Osteocyte (in vitro differentiated cells): ENCODE measurements around the gene MAP4K3. TPM values are rescaled to one million over a fixed set of nuclear protein-coding genes. Genes with fewer than 3 reads are reported as not detected.

Source experiments
- DNase-seq: peaks from one replicate; pipeline ENCODE4 v3.0.0; 2021; ENCODE audit warnings: mixed read lengths; ENCODE audit not compliant: unreplicated experiment; ENCODE audit errors: extremely low spot score
- H3K27ac Mint-ChIP-seq: one replicate; pipeline ENCODE4 v1.8.0; 2021; ENCODE audit warnings: mild to moderate bottlenecking, mixed read lengths; ENCODE audit not compliant: unreplicated experiment
- H3K27me3 Mint-ChIP-seq: one replicate; pipeline ENCODE4 v1.8.0; 2021; ENCODE audit warnings: mixed read lengths; ENCODE audit not compliant: unreplicated experiment
- H3K36me3 Mint-ChIP-seq: one replicate; pipeline ENCODE4 v1.8.0; 2021; ENCODE audit warnings: mixed read lengths; ENCODE audit not compliant: unreplicated experiment
- H3K4me1 Mint-ChIP-seq: one replicate; pipeline ENCODE4 v1.8.0; 2021; ENCODE audit warnings: mixed read lengths; ENCODE audit not compliant: unreplicated experiment
- H3K4me3 Mint-ChIP-seq: one replicate; pipeline ENCODE4 v1.8.0; 2021; ENCODE audit warnings: mild to moderate bottlenecking, moderate library complexity, mixed read lengths; ENCODE audit not compliant: unreplicated experiment
- H3K9me3 Mint-ChIP-seq: one replicate; pipeline ENCODE4 v1.8.0; 2021; ENCODE audit warnings: mixed read lengths; ENCODE audit not compliant: unreplicated experiment
- CTCF ChIP-seq: fragments of 200-600 bp; sonication (generic); IDR thresholded peaks from 2 replicates; pipeline ENCODE4 v1.5.0; 2021; ENCODE audit warnings: antibody characterized with exemption, mild to moderate bottlenecking, moderate library complexity
- total RNA-seq: library from RNA; stranded (reverse); gene quantifications from 2 replicates; pipeline ENCODE4 v1.2.1, GENCODE V29; 2021

MAP4K3 gene
- total RNA-seq, 1 donor from 2014 or later: 35.0 TPM

DNA sequence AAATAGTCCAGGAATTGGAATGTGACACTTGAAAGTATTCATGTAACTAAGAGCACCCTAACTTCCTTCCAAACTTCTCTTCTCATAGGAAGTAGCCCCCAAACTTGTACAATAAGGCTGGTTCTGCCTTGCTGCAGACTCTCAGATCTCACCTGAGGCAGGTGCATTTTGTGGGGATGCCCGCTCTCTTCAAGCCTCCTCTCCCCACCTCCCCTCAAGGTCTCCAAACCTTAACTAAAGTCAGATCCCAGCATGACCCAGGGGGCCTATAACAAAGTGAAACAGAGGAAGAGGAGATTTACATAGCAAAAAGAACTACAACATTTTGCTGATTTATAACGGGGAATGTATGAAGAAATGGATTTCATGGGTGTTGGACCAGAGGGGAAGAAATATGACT, 216.9 kb downstream of the MAP4K3 start:
- no peaks in the 10 kb centered on the region for H3K9me3 Mint-ChIP-seq
- peaks cover 2% of the 10 kb centered on the region for H3K36me3 Mint-ChIP-seq
- TF ChIP-seq CTCF: no peak
- H3K4me1 Mint-ChIP-seq: no peaks in the 10 kb centered on the region
- no peak for DNase-seq
- no peak overlapping the region for H3K4me3 Mint-ChIP-seq
- H3K27ac Mint-ChIP-seq: no peak overlapping the region
- no peaks in the 10 kb centered on the region for H3K27me3 Mint-ChIP-seq

- no peak for DNase-seq
- H3K36me3 Mint-ChIP-seq: no peaks in the 10 kb centered on the region
- no peak for TF ChIP-seq CTCF
- H3K27me3 Mint-ChIP-seq: no peaks in the 10 kb centered on the region
- no peak overlapping the region for H3K4me3 Mint-ChIP-seq
- no peak overlapping the region for H3K27ac Mint-ChIP-seq
- no peaks in the 10 kb centered on the region for H3K9me3 Mint-ChIP-seq
- H3K4me1 Mint-ChIP-seq: no peaks in the 10 kb centered on the region
These were observed 218.7 kb downstream of the MAP4K3 start for GRCh38 chr2:39218391-39218790.

DNA sequence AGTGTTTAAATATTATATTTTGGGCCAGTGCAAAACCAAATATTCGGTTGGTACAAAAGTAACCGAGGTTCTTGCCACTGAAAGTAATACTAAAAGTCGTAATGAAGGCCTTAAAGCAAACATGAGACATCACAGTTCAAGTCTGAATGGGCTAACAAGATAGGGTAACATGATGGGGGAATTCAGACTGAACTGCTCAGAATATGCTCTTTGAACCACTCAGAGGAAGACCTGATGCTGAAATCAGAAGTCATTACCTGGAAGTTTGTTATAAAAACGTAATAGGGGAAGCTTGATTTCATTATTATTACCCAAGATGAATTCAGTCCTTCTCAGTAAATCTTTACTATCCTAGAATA, 219.9 kb downstream of the MAP4K3 start:
- H3K27me3 Mint-ChIP-seq: no peaks in the 10 kb centered on the region
- no peak overlapping the region for H3K4me3 Mint-ChIP-seq
- no peak overlapping the region for H3K27ac Mint-ChIP-seq
- no peak for DNase-seq
- no peaks in the 10 kb centered on the region for H3K4me1 Mint-ChIP-seq
- no peak for TF ChIP-seq CTCF
- no peaks in the 10 kb centered on the region for H3K36me3 Mint-ChIP-seq
- H3K9me3 Mint-ChIP-seq: no peaks in the 10 kb centered on the region

GRCh38 chr2:39216346-39217191, 220.5 kb downstream of the MAP4K3 start:
- H3K9me3 Mint-ChIP-seq: no peaks in the 10 kb centered on the region
- H3K27me3 Mint-ChIP-seq: no peaks in the 10 kb centered on the region
- DNase-seq: no peak
- TF ChIP-seq CTCF: no peak
- H3K27ac Mint-ChIP-seq: no peak overlapping the region
- no peaks in the 10 kb centered on the region for H3K4me1 Mint-ChIP-seq
- H3K4me3 Mint-ChIP-seq: no peak overlapping the region
- H3K36me3 Mint-ChIP-seq: no peaks in the 10 kb centered on the region

GRCh38 chr2:39215545-39215944, 221.5 kb downstream of the MAP4K3 start:
- H3K36me3 Mint-ChIP-seq: no peaks in the 10 kb centered on the region
- no peak for TF ChIP-seq CTCF
- no peaks in the 10 kb centered on the region for H3K9me3 Mint-ChIP-seq
- no peaks in the 10 kb centered on the region for H3K4me1 Mint-ChIP-seq
- DNase-seq: no peak
- no peak overlapping the region for H3K27ac Mint-ChIP-seq
- no peaks in the 10 kb centered on the region for H3K27me3 Mint-ChIP-seq
- H3K4me3 Mint-ChIP-seq: no peak overlapping the region
